Astrocyte of the spinal cord (primary cell): ENCODE measurements around the gene FGFR3.

Experiments used
- DNase-seq: peaks from one replicate; pipeline ENCODE4 v3.0.0; 2011; ENCODE audit warnings: low read depth, low spot score
- H3K4me3 ChIP-seq: 2 replicates; pipeline ENCODE4 v1.5.1; 2011; ENCODE audit warnings: low read depth, mild to moderate bottlenecking, low read length, moderate library complexity
- CTCF ChIP-seq: IDR thresholded peaks from 2 replicates; pipeline ENCODE4 v1.5.1; 2012; ENCODE audit warnings: low read depth, mild to moderate bottlenecking, low read length, inconsistent platforms
- in situ Hi-C: cut with HindIII; loops from 2 replicates; pipeline ENCODE4 v1.10.0; 2017; ENCODE audit warnings: low sequenced_read_pairs

The FGFR3 gene

GRCh38 chr4:1805493-1806222 is 12.6 kb downstream of the FGFR3 start:
- no peak for DNase-seq
- TF ChIP-seq CTCF: no peak
- in situ Hi-C loops: no loop called here
- H3K4me3 ChIP-seq: no peak overlapping the region

GRCh38 chr4:1806223-1806564 is 13.1 kb downstream of the FGFR3 start:
- no peak for DNase-seq

GRCh38 chr4:1806596-1807331 is 13.7 kb downstream of the FGFR3 start:
- no peak for TF ChIP-seq CTCF
- in situ Hi-C loops: no loop called here

More at GRCh38 chr4:1806223-1806564, 13.1 kb downstream of the FGFR3 start:
- in situ Hi-C loops: no loop called here
- no peak overlapping the region for H3K4me3 ChIP-seq
- TF ChIP-seq CTCF: no peak

GRCh38 chr4:1807332-1807777 is 14.3 kb downstream of the FGFR3 start:
- no peak for TF ChIP-seq CTCF
- H3K4me3 ChIP-seq: no peak overlapping the region
- DNase-seq: no peak
- in situ Hi-C loops: no loop called here

More at GRCh38 chr4:1806596-1807331, 13.7 kb downstream of the FGFR3 start:
- no peak overlapping the region for H3K4me3 ChIP-seq
- no peak for DNase-seq

GRCh38 chr4:1808396-1808795 is 15.3 kb downstream of the FGFR3 start:
- no peak for TF ChIP-seq CTCF
- in situ Hi-C loops: no loop called here
- H3K4me3 ChIP-seq: no peak overlapping the region
- DNase-seq: no peak

GRCh38 chr4:1808851-1809753 is 16.0 kb downstream of the FGFR3 start:
- no peak overlapping the region for H3K4me3 ChIP-seq
- no peak for TF ChIP-seq CTCF

More at GRCh38 chr4:1808851-1809753, 16.0 kb downstream of the FGFR3 start:
- in situ Hi-C loops: no loop called here
- DNase-seq: no peak
